Ureter (tissue), 1 donor: ENCODE results near the gene SLC17A9. TPM values are rescaled to one million over a fixed set of nuclear protein-coding genes. Genes with fewer than 3 reads are reported as not detected.
A peak's percentile ranks its signal among the peaks of the same experiment; 100 is the strongest.

Experiments
- DNase-seq: peaks from one replicate; pipeline ENCODE4 v3.0.0-alpha.2; 2020; ENCODE audit warnings: low spot score
- total RNA-seq: library from RNA; stranded (reverse); gene quantifications from one replicate; pipeline ENCODE4 v1.2.4, GENCODE V29; 2023
- donor health status: DM: yes; HTN: yes; CAD: no.

Gene SLC17A9
- total RNA-seq, 1 donor from 2014 or later = 10.1 TPM

DNA sequence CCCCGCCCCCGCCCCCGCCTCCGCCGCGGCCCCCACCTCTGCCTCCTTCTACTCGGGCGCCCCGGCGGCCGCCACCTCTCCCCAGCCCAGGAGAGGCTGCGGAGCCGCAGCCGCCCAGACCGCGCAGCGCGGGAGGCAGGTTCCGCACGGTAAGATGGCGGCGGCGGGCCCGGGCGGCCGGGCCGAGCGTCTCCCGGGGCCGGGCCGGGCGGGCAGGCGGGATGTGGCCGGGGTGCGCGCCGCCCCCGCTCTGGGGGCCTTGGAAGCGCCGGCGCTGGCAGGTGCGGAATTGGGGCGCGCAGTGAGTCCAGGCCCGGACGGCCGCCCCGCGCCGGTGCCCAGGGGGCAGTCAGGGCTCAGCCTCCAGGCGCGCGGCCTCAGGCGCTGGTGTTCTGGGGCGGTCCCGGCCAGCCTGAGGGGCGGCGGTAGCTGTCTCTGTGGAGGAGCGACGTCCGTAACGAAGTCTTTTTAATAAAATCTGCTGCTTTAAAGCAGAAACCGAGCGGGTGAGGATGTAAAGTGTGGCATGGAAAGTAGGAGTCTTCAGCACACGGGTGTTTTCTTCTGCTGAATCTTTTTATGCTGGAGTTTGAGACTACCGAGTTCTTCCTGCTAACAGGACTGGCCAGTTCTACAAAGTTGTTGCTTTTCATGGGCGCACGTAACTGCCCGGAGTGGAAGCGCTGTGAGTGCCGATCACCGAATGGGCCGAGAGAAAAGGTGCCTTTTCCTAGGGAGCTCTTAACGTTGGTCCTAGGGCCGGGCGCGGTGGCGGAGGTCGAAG, 14.2 kb upstream of the SLC17A9 start, which contains the start of gene GID8:
Gene GID8 (plus strand): TSS at position 43 of the 784 bp plus-strand sequence. CDS start 3,356 bp downstream, outside the sequence.
- no peak for DNase-seq

DNA sequence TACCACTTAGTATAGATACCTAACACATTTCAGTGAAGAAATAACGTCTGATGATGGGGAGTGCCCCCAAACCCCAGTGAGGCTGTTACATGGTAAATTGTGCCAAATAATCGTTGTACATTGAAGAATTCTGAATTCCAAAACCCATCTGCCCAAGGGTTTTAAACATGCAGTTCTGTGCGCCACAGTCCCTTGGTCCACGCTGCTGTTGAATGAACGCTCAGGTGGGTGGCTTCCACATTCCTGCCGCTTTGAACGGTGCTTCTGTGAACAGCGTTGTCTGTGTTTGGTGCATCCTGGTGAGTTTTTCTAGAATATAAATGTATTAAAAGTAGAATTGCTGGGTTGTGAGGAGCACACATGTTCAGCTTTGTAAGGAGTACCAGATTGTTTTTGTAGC, 11.6 kb upstream of the SLC17A9 start:
- DNase-seq = no peak

DNA sequence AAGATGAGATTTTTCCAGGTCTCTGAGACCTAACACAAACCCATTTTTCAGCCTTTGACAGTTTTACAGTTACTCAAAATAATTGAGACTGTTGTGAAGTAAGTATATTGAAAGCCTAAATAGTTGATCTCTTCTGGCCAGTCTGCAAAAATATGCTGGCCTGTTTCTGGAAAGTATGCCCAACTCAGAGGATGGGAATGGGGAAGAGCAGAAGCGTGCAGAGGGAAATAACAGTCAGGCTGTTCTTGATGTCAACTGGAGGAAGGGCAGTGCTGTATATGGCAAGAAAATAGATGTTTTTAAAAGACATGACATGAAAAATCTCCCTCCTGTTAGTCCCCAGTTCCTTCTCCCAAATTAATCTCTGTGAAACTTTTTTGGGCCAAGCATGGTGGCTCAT, 10.7 kb upstream of the SLC17A9 start:
- DNase-seq = no peak

DNA sequence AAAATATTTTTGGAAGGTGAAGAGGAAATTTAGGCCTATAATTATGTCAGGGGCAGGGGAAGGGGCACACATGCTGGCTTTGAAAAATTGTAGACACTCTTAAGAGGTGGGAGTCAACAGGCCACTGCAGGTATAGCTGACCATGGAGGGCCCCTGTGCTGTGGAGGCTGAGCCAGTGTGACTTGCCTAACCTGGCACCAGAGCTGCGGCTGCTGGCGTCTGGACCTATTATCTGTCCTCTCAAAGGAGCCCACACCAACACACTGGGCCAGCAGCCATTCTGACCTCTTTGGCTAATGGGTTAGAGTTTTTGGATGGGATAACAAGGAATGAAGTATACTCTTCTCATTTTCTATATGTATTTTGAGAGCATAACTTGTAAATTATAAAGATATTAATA, 10.1 kb upstream of the SLC17A9 start:
- DNase-seq = no peak

DNA sequence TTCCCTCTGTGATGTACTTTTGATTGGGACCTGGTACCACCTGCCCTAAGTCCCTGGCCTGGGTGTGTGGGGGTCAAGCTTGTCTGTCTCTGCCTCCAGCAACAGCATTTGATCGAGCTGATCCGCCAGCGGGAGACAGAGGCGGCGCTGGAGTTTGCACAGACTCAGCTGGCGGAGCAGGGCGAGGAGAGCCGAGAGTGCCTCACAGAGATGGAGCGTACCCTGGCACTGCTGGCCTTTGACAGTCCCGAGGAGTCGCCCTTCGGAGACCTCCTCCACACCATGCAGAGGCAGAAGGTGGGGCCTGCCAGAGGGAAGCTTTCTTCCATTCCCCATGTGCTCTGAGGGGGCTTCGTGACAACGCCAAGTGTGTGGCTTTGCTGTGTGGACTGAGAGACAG, 9.1 kb upstream of the SLC17A9 start:
- DNase-seq = no peak

DNA sequence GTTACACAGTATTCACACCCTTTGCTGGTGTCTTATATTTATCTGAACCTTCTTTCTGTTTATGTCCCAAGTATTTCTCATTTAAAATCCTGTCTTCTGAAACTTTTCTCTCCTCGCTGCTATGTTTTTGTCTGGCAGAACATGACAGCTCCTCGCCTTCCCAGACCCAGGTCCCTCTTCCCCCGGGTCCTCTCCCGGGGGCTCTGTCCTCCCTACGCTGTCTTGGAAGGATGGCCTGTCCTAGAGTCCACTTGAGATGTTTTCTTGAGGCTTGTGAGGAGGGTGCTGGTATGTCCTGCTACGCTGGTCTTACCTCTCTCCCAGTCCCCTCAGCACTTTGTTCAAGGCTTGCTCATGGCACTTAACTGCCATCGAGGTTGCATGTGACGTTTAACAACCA, 8.3 kb upstream of the SLC17A9 start:
- no peak for DNase-seq

DNA sequence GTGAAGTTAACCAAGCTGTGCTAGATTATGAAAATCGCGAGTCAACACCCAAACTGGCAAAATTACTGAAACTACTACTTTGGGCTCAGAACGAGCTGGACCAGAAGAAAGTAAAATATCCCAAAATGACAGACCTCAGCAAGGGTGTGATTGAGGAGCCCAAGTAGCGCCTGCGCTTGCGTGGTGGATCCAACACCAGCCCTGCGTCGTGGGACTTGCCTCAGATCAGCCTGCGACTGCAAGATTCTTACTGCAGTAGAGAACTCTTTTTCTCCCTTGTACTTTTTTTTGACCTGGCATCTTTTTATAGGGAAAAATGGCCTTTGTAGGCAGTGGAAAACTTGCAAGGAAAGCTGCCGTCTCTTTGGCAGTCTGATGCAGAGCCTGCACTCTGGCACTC, 7.8 kb upstream of the SLC17A9 start:
- DNase-seq = no peak

DNA sequence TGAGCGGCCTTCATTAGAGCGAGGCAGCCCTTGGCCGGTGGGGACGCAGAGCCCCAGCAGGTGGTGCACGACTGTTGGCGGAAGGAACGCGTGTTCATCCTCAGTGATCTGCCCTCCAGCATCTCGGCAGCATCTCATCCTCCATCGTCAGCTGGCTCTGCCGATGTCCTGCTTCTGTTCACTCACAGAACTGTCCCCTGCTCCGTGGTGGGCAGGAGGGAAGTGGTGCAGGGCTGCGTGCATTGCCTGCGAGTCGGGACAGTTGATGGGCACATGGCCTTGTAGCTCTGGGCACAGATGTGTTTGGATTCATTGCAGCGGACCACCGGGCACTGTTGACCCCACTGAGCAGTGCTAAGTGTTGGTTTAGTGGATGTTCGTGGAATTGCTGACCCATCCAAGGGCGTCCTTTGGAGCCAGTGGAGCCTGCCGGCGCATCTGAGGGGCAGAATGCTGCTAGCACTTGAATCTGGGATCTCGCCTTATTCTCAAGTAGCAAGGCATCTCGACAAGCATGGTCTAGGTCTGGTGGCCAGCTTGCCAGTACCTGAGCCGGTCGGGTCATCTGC, 6.7 kb upstream of the SLC17A9 start:
- no peak for DNase-seq

DNA sequence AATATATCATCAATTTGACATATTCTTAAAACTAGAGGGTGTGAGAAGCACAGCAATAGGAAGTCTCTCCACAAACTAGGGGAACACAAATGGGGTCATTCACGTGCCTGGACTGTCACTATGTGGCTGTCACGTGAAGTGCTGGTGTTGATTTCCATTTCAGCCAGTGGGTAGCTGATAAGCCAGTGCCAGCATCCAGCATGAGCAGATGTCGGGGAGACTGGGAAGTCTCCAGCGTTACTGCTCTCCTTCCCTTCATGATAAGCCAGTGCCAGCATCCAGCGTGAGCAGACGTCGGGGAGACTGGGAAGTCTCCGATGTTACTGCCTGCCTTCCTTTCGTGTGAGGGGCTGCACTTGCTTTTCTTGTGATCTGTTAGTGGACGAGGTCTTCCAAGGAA, 5.6 kb upstream of the SLC17A9 start:
- no peak for DNase-seq

DNA sequence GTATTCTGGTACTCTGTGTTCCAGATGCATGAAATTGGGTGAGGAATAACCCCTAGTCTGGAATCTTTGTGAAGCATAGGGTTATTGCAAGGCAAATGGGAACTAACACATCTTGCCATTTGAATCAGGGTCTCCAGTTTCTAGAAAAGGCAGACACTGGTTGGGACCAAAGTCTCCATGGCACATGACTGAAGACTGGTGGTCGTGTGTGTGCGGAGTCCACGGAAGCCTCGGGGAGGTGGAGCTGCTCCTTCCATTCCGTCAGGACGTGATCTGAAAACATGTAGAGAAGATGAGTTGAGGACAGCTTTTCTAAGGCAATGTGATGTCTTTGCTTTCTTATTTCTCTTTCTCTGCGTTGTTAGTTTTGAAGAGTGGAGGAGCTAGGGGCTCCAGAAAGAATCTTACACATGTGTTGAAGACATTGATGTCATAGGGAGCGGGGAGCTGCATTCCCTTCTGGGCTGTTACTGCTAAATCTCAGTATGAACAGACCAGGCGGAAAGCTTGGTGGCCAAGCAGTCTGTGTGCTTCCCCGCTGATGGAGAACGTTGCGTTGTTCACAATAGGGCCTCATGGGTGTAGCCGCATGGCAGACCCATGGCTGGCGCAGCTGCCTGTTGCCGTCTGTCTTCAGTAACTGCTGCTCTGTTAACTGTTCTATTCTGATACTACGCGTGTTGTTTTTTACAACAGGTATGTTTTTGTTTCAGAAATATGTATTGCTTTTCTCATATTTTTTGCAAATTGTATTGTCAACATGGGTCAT, 4.8 kb upstream of the SLC17A9 start:
- no peak for DNase-seq

DNA sequence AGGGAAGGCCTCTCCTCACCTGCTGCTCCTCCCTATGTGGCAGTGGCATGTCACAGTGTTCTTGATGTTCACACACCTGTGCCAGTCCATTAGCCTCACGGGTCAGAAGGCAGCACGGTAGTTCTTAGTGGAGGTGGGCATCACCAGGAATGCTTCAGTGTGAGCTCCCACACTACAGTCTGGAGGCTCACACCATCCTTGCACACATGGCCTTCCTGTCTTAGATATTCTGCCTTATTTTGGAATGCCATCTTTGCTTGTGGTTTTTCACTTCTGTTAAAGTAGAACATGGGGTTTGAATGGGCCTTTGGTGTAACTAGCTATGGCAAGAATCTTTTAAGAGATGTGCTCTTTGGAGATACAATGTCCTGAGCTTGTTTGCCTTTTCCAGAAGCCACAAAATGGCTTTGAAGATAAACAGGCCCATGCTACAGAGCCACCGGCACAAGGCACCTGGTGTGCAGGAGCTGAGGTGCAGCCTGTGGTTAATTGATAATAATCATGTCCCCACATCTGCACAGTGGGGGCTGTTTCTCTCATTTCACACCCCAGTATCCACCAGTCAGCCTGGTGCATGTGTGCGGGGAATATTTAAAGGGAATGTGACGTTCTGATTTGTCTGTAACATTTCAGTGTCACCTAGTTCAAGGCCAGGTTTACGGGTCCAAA, 3.2 kb upstream of the SLC17A9 start:
- DNase-seq = no peak

DNA sequence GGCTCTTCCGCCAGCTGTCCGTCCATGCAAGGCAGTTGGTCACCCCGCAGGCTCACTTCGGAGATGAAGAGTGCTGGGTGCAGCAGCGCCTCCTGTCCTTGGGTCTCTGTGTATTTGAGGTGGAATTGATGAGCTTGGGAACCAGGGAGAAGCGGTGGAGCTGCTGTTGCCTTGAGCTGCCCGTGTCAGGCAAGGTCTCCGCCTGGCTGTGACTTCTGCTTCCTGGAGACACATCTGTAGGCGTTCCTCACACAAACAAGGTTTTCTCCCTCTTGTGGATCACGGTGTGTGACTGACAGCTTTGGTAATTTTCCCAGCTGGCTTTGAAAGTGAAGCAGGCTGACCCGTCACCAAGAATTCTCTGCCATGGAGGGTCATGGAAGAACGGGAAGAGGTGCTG, 2.5 kb upstream of the SLC17A9 start:
- no peak for DNase-seq

DNA sequence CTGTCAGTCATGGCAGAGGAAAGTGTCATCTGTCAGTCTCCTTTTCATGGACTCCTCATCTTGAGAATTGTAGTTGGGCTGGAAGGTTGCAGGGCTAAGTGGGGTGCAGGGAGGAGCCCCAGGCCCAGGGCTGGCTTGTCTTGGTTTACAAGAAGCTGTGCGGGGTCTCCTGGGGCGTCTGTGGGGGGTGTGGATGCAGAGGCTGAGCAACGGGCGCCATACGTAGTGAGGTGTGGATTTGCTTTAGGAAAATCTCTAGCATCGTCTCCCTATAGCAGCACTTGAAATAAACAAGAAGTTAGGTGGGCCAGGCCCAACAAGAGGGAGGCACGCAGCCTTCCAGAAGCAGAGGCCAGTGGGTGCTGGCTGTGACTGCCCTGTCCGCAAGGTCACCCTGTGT, 1.8 kb upstream of the SLC17A9 start:
- no peak for DNase-seq

DNA sequence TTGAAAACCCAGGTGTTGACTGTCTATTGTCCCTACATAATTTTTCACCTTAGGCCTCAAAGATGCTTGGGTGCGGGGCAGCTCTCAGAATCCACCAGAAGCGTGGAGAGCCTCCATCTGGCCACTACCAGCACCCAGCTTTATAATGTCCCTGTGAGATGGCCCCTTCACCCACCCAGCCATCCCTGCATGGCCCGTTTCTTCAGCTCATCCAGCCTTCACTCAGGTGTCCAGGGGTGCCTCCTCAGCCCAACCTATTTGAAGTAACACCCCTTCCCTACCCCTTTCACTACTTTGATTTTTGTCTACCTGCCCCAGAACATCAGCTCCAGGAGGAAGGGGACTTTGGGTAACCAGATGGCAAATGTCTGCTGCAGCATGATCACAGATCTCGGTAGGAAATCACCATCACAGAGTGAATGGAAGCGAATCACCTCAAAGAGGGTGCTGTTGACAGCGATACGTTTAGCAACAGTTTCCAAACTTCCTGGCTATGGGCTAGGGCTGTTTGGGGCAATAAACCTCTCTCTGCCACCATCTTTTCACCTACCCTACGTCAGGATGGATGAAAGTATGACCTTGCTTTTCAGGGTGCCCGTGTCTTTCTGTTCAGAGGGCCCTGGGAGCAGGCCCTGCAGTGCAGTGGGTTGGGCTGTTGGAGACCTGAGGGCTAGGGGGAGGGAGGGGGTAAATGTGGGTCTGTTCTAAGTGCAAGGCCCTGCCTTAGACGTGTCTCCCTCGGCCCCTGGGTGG, 1.2 kb upstream of the SLC17A9 start:
- DNase-seq = no peak

DNA sequence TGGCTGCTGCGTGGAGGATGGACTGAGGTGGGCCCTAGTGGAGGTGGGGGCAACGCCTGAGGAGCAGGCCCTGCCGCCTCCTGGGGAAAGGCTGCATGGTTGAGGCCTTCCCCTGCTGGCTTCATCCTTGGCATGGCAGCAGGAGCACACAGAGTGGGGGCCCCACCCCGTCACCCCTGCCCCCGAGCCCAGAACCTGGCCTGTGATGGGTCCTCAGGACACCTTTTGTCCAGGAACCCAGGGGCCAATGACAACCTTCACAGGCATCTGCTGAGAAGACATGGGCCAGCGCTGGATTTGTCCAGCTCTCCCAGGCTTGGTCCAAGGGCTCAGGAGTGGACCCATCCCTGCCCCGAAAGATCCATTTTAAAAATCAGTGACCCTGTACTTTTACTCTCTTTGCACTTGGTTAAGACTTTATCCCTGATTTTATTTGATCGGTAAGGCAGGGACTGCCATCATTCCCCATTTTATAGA, 575 bp upstream of the SLC17A9 start:
- no peak for DNase-seq

DNA sequence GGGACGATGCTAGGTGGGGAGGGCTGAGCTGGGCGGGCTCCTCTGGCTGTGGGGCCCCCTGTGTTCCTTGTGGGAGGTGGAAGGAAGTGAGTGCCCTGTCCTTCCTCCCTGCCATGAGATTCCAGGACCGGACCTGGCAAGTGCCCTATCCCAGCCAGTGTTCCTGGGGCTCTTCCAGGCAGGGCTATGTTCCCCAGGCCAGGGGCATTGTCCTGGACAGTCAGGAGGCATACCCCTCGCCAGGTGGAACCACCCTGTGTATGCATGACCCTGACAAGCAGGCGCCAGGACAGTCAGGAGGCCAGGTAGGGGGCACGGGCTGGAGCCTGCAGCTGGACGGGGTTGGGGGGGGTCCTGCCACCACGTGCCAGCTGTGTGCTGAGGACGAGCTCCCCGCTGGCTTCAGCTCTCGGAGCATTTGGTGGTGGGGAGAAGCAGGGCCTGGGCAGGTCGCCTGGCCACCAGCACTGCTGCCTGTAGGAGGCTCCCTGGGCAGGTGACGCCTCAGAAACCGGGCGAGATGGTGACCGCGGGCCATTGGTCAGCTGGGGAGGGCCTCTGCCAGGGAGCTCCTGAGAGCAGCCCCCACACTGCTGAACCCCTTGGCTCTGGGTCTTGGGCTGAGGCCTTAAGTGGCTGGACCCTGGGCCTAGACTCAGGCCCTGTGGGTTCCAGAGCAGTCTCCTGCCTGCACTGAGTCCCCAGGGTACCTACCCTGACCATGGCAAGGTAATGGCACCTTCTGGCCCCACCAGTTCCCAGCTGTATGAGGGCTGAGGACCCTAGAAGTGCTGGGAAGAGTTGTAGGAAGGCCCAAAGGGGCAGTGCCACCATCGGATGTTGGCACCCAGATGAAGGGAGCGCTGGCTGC, 694 bp downstream of the SLC17A9 start:
- no peak for DNase-seq

DNA sequence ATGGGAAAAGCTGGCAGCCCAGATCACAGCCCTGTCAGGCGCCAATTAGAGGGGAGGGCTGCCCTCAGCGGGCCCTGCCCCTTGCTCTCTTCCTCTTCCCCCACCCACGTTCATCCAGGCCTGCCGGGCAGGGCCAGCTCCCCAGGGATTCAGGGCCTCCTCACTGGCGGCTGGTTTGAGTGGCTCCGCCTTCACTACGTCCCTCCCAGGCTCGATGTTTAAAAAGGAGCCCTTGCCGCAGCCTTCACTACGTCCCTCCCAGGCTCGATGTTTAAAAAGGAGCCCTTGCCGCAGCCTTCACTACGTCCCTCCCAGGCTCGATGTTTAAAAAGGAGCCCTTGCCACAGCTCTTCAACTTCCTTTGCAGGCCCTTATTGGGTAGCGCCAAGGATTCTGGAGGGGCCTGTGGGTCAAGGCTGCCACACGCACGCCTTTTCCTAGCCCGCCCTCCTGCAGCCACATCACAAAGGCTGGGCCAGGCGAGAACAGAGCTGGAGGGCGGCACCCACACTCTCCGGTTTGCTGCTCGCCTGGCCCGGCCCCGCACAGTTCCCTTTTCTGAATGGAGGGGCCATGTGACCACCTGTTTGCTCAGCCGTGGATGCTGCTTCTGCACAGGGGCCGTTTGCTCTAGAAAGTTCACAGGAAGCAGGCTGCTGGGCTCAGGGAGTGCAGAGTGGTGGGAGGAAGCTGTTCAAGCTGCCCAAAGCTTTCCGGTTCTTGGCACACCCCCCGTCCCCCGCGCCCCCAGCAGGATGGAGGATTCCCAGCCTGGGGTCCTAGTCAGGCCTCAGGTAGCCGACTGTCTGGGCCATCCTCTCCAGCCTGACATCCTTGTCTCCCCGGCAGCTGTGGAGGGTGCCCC, 1.6 kb downstream of the SLC17A9 start:
- peak; percentile 78 for DNase-seq

DNA sequence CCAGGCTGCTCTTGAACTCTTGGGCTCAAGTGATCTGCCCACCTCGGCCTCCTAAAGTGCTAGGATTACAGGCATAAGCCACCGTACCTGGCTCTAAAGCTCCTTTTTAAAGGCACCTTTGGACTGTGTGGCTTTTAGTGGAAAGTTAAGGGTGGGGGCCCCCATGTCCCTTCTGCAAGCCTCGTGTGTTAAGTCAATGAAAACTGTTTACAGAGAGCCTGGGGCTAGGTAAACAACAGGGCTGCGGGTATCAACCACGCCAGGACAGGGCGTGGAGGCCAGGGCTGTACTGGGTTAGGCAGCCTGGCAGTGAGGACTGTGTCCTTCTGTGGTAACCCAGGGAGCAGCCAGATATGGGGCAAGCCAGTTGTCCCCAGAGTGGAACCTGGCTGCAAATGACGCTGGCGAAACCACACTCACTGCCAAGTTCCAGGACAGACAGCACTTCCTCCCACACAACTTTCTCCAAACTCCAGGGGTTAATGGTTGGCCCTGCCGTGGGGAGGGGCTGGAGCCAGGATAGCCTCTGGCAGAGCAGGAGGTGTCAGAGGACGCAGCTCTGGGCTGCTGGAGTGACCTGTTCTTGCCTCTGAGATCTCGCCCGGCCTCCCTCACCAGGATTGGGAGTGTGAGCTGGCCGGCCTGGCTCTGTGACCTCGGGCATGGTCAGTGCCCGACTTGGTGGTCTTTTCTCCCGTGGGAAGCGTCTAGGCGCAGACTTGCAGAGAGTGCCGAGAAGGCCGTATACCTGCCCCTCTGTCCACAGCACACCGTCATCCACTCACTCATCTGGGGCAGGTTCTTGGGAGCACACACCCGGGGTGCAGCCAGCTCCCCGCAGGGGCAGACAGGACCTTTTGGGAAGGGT, 3.2 kb downstream of the SLC17A9 start:
- no peak for DNase-seq
